IMR-90 (cell line): Measurements from ENCODE around the gene KAT2A. TPM values are rescaled to one million over a fixed set of nuclear protein-coding genes. Genes with fewer than 3 reads are reported as not detected.

Experiments used
- ATAC-seq: fragments of 200-7000 bp; cut with Tn5 transposase; 2 replicates; pipeline ENCODE4 v1.9.1; 2020; ENCODE audit warnings: low read depth, mild to moderate bottlenecking, moderate library complexity
- BruUV-seq: library from RNA; stranded (reverse); fragments of 400-500 nt; replicated peaks from 2 replicates; lab custom pipeline; 2021; lab: Mats Ljungman, UMichigan
- CTCF ChIA-PET: fragments of 300-600 bp; formaldehyde crosslinking; extraction: SDS; loops from one replicate; lab custom pipeline; 2021; ENCODE audit warnings: antibody characterized with exemption; lab: Yijun Ruan, JAX
- POLR2A ChIA-PET: fragments of 300-600 bp; sonication (Branson Sonifier 250); formaldehyde crosslinking; loops from one replicate; lab custom pipeline; 2022; ENCODE audit warnings: antibody characterized with exemption; ENCODE audit not compliant: unreplicated experiment; lab: Charles Lee
- DNase-seq: peaks from one replicate; pipeline ENCODE4 v3.0.0; 2013
- H2AFZ ChIP-seq: replicated peaks from 2 replicates; pipeline ENCODE3; 2013; ENCODE audit warnings: low read length, mild to moderate bottlenecking; ENCODE audit not compliant: poor library complexity
- H2AK5ac ChIP-seq: 2 replicates; pipeline ENCODE4 v1.6.1; 2013; ENCODE audit warnings: low read depth, low read length, inconsistent platforms
- H2AK9ac ChIP-seq: replicated peaks from 2 replicates; pipeline ENCODE3; 2013; ENCODE audit warnings: mild to moderate bottlenecking, low read depth, low read length, moderate library complexity; ENCODE audit not compliant: poor library complexity
- H2BK120ac ChIP-seq: 2 replicates; pipeline ENCODE4 v1.6.1; 2013; ENCODE audit warnings: low read depth, low read length, inconsistent platforms
- H2BK15ac ChIP-seq: 3 replicates; pipeline ENCODE4 v1.6.1; 2013; ENCODE audit warnings: low read depth, low read length, inconsistent platforms
- H2BK20ac ChIP-seq: 2 replicates; pipeline ENCODE4 v1.6.1; 2013; ENCODE audit warnings: low read depth, mild to moderate bottlenecking, inconsistent platforms, low read length, moderate library complexity
- H2BK5ac ChIP-seq: 2 replicates; pipeline ENCODE4 v1.6.1; 2013; ENCODE audit warnings: mild to moderate bottlenecking, low read depth, low read length, inconsistent platforms; ENCODE audit not compliant: poor library complexity, severe bottlenecking
- H3K14ac ChIP-seq: replicated peaks from 2 replicates; pipeline ENCODE4 v1.6.1; 2013; ENCODE audit warnings: low read depth, low read length, inconsistent platforms
- H3K18ac ChIP-seq: 2 replicates; pipeline ENCODE4 v1.6.1; 2013; ENCODE audit warnings: low read depth, low read length, control low read depth
- H3K23ac ChIP-seq: 2 replicates; pipeline ENCODE4 v1.6.1; 2013; ENCODE audit warnings: low read depth, low read length, inconsistent platforms
- H3K27ac ChIP-seq: 2 replicates; pipeline ENCODE4 v1.5.1; 2013; ENCODE audit warnings: mild to moderate bottlenecking, control low read depth, low read length; ENCODE audit not compliant: insufficient read depth
- H3K27me3 ChIP-seq: 2 replicates; pipeline ENCODE4 v1.6.1; 2013; ENCODE audit warnings: low read length; ENCODE audit not compliant: control insufficient read depth, insufficient read depth
- H3K36me3 ChIP-seq: 2 replicates; pipeline ENCODE4 v1.6.1; 2013; ENCODE audit warnings: low read length, mixed read lengths; ENCODE audit not compliant: control insufficient read depth, insufficient read depth
- H3K4ac ChIP-seq: 2 replicates; pipeline ENCODE4 v1.6.1; 2013; ENCODE audit warnings: low read depth, low read length, inconsistent platforms
- H3K4me1 ChIP-seq: 2 replicates; pipeline ENCODE4 v1.6.1; 2013; ENCODE audit warnings: low read length, mixed read lengths; ENCODE audit not compliant: control insufficient read depth, insufficient read depth
- H3K4me2 ChIP-seq: 2 replicates; pipeline ENCODE4 v1.6.1; 2013; ENCODE audit warnings: low read depth, mild to moderate bottlenecking, control low read depth, low read length, moderate library complexity
- H3K4me3 ChIP-seq: 2 replicates; pipeline ENCODE4 v1.5.1; 2013; ENCODE audit warnings: low read depth, mild to moderate bottlenecking, control low read depth, low read length, moderate library complexity; ENCODE audit not compliant: insufficient read depth
- H3K56ac ChIP-seq: 2 replicates; pipeline ENCODE4 v1.6.1; 2013; ENCODE audit warnings: low read length, inconsistent platforms; ENCODE audit not compliant: insufficient read depth; ENCODE audit errors: extremely low read depth
- H3K79me1 ChIP-seq, 2 experiments: 2 replicates each; pipeline ENCODE4 v1.6.1; 2013; ENCODE audit warnings: low read length in 2 of 2, inconsistent platforms in 1 of 2, low read depth in 1 of 2
- H3K9ac ChIP-seq: 2 replicates; pipeline ENCODE4 v1.6.1; 2013; ENCODE audit warnings: low read depth, low read length, control low read depth
- H3K9me1 ChIP-seq: 2 replicates; pipeline ENCODE4 v1.6.1; 2013; ENCODE audit warnings: low read length, inconsistent platforms; ENCODE audit not compliant: insufficient read depth
- H3K9me3 ChIP-seq: 2 replicates; pipeline ENCODE4 v1.6.1; 2013; ENCODE audit warnings: low read length; ENCODE audit not compliant: control insufficient read depth, insufficient read depth
- H4K20me1 ChIP-seq: 2 replicates; pipeline ENCODE4 v1.6.1; 2013; ENCODE audit warnings: low read length, inconsistent platforms; ENCODE audit not compliant: insufficient read depth
- H4K5ac ChIP-seq: 2 replicates; pipeline ENCODE4 v1.6.1; 2013; ENCODE audit warnings: mild to moderate bottlenecking, low read depth, low read length, control low read depth
- H4K8ac ChIP-seq, 2 experiments: 2 replicates each; pipeline ENCODE4 v1.6.1; 2013; ENCODE audit warnings: low read depth in 2 of 2, low read length in 2 of 2, control low read depth in 1 of 2, inconsistent platforms in 1 of 2
- H4K91ac ChIP-seq: 2 replicates; pipeline ENCODE4 v1.6.1; 2013; ENCODE audit warnings: low read depth, low read length, inconsistent platforms; ENCODE audit not compliant: insufficient read depth
- BHLHE40 ChIP-seq: fragments of 150-350 bp; IDR thresholded peaks from 2 replicates; pipeline ENCODE4 v1.6.1; 2016; ENCODE audit warnings: mild to moderate bottlenecking, low read depth, low read length
- CEBPB ChIP-seq: IDR thresholded peaks from 2 replicates; pipeline ENCODE4 v1.6.1; 2012; ENCODE audit warnings: low read depth, low read length, improper control_type of control experiment
- CHD1 ChIP-seq: IDR thresholded peaks from 2 replicates; pipeline ENCODE4 v1.6.1; 2012; ENCODE audit warnings: low read depth, low read length, improper control_type of control experiment
- MAFK ChIP-seq: IDR thresholded peaks from 2 replicates; pipeline ENCODE4 v1.6.1; 2012; ENCODE audit warnings: low read depth, low read length, improper control_type of control experiment
- MAZ ChIP-seq: IDR thresholded peaks from 2 replicates; pipeline ENCODE4 v1.6.1; 2012; ENCODE audit warnings: low read depth, mild to moderate bottlenecking, low read length, improper control_type of control experiment, moderate library complexity, borderline replicate concordance
- MXI1 ChIP-seq: IDR thresholded peaks from 2 replicates; pipeline ENCODE4 v1.6.1; 2012; ENCODE audit warnings: low read depth, mild to moderate bottlenecking, low read length, moderate library complexity, borderline replicate concordance
- POLR2A ChIP-seq: IDR thresholded peaks from 2 replicates; pipeline ENCODE4 v1.6.1; 2012; ENCODE audit warnings: mild to moderate bottlenecking, low read depth, low read length
- RCOR1 ChIP-seq: IDR thresholded peaks from 2 replicates; pipeline ENCODE4 v1.6.1; 2012; ENCODE audit warnings: mild to moderate bottlenecking, low read length, improper control_type of control experiment; ENCODE audit not compliant: insufficient replicate concordance
- RFX5 ChIP-seq: IDR thresholded peaks from 2 replicates; pipeline ENCODE4 v1.8.0; 2012; ENCODE audit warnings: low read depth, mild to moderate bottlenecking, low read length, moderate library complexity
- WGBS, 2 experiments: methylation state at CpG; one replicate each; pipeline versions ENCODE4 v1.1.5 to v1.1.7; 2013; ENCODE audit warnings: missing lambda C conversion rate in 2 of 2; ENCODE audit not compliant: insufficient read length in 1 of 2; ENCODE audit errors: extremely low coverage in 2 of 2; 5-methylcytosine and 5-hydroxymethylcytosine counted together
- dilution Hi-C: fragments of 300-500 bp; cut with HindIII; formaldehyde crosslinking; loops from one replicate; pipeline ENCODE4 v1.14.3; 2018; ENCODE audit warnings: low sequenced_read_pairs; ENCODE audit not compliant: unreplicated experiment
- in situ Hi-C: fragments of 300-500 bp; cut with MboI; formaldehyde crosslinking; loops from 3 replicates; pipeline ENCODE4 v1.14.3; 2019; ENCODE audit warnings: low sequenced_read_pairs, inconsistent platforms, mixed read lengths
- intact Hi-C: fragments of 100-400 bp; cut with micrococcal nuclease; formaldehyde crosslinking; loops from 2 replicates; pipeline ENCODE4 v1.10.0; 2022
- polyA plus RNA-seq, 3 experiments: library from polyadenylated mRNA; depleted of rRNA; stranded (reverse); fragments of >200 nt; gene quantifications; 2 replicates each; pipeline ENCODE4 v1.2.3, GENCODE V29; 2012; ENCODE audit warnings: low replicate concordance in 1 of 3
- total RNA-seq: library from RNA; depleted of rRNA; stranded (reverse); fragments of >200 nt; gene quantifications from 2 replicates; pipeline ENCODE4 v1.2.3, GENCODE V29; 2012
- TF ChIP-seq, protein P1 (sequence below): fragments of 150-350 bp; IDR thresholded peaks from 2 replicates; pipeline ENCODE4 v1.6.1; 2017; ENCODE audit warnings: mild to moderate bottlenecking, antibody characterized with exemption, low read length, low read depth
- TF ChIP-seq, protein P2 (sequence below): fragments of 150-350 bp; IDR thresholded peaks from 2 replicates; pipeline ENCODE4 v1.6.1; 2016; ENCODE audit warnings: low read depth, mild to moderate bottlenecking, low read length, moderate library complexity, borderline replicate concordance

Gene KAT2A
- total and polyA plus RNA-seq, 2 of the 4 experiments (the other 2 are of a cell fraction) = 6.3 to 28.2 TPM

DNA sequence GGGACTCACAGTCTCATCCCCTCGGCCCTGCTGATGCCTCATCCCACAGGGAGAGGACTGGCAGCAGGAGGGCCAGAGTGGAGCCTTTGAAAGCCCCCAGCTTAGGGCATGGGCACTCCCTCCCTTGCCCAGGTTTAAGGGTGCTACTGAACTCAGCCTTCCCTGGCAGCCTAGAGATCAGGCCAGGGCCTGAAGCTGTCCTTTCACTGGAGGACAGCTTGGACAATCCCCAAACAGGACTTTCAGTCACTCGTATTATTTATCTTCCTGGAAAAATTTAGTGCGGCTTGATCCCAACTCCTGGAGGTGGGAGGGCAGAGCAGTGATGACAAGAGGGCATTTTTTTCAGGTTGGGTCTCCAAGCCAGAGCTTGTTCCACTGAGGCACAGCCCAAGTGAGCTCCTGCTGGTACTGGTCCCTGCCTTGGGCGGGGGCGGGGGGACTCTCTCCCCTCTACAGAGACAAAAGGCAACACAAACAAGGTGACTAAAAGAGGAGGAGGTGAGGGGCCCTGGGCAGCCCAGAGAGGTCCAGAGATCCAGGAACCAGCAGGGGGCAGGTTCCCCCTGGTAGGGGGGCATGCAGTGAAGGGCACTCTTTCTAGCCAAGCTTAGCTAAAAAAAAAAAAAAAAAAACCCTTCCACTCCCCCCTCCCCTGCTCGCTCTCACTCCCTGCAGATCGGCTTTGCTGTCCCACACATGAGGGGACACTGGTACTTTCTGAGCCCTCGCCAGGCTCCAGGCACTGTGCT, 24.6 kb downstream of the KAT2A start:
- WGBS, 2 experiments = no CpG with 5 or more reads among the region's 8 CpGs
- no peak overlapping the region for H3K9ac ChIP-seq
- no peaks in the 10 kb centered on the region for H3K9me3 ChIP-seq
- no peaks in the 10 kb centered on the region for H3K4me1 ChIP-seq
- no peak for TF ChIP-seq MXI1
- TF ChIP-seq, protein P1, sequence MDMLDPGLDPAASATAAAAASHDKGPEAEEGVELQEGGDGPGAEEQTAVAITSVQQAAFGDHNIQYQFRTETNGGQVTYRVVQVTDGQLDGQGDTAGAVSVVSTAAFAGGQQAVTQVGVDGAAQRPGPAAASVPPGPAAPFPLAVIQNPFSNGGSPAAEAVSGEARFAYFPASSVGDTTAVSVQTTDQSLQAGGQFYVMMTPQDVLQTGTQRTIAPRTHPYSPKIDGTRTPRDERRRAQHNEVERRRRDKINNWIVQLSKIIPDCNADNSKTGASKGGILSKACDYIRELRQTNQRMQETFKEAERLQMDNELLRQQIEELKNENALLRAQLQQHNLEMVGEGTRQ = no peak
- TF ChIP-seq BHLHE40 = no peak
- no peak for TF ChIP-seq MAZ
- TF ChIP-seq CEBPB = no peak
- TF ChIP-seq, protein P2, sequence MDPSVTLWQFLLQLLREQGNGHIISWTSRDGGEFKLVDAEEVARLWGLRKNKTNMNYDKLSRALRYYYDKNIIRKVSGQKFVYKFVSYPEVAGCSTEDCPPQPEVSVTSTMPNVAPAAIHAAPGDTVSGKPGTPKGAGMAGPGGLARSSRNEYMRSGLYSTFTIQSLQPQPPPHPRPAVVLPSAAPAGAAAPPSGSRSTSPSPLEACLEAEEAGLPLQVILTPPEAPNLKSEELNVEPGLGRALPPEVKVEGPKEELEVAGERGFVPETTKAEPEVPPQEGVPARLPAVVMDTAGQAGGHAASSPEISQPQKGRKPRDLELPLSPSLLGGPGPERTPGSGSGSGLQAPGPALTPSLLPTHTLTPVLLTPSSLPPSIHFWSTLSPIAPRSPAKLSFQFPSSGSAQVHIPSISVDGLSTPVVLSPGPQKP = no peak
- no peak for TF ChIP-seq POLR2A
- TF ChIP-seq CHD1 = no peak
- no peak for TF ChIP-seq RCOR1
- TF ChIP-seq RFX5 = no peak
- TF ChIP-seq MAFK = no peak
- no peak overlapping the region for H3K4me3 ChIP-seq
- dilution Hi-C loops = no loop called here
- no peak overlapping the region for H4K91ac ChIP-seq
- no peak overlapping the region for H4K5ac ChIP-seq
- no peak overlapping the region for H2AK9ac ChIP-seq
- ChIA-PET CTCF (interaction anchor here (1.0 kb wide), 1 partner anchor 85 kb away, joined by 3 read pairs; no protein-coding TSS in a partner anchor), POLR2A (interaction anchor here (0.6 kb wide), 1 partner anchor 393 kb away, joined by 3 read pairs; no protein-coding TSS in a partner anchor)
- H3K79me1 ChIP-seq = no peaks in the 10 kb centered on the region
- H3K27ac ChIP-seq = no peak overlapping the region
- peaks cover 72% of the 10 kb centered on the region for H3K27me3 ChIP-seq
- H3K4me2 ChIP-seq = no peak overlapping the region
- H3K23ac ChIP-seq = 0 out of 2 replicates have a peak overlapping the region, but pooled peaks have one; percentile 59
- H2BK120ac ChIP-seq = no peak overlapping the region
- no peak for DNase-seq
- H3K14ac ChIP-seq = no peak overlapping the region
- no peaks in the 10 kb centered on the region for H4K20me1 ChIP-seq
- H3K18ac ChIP-seq = no peak overlapping the region
- in situ Hi-C loops = no loop called here
- H4K8ac ChIP-seq = no peak overlapping the region
- H3K36me3 ChIP-seq = no peaks in the 10 kb centered on the region
- no TSS peak for BruUV-seq
- intact Hi-C loops = no loop called here
- no peak for ATAC-seq
- H3K9me1 ChIP-seq = no peaks in the 10 kb centered on the region
- H2BK20ac ChIP-seq = no peak overlapping the region
- peak overlapping the region; percentile 49 for H2AFZ ChIP-seq
- no peak overlapping the region for H2AK5ac ChIP-seq
- H3K4ac ChIP-seq = no peak overlapping the region
- H2BK5ac ChIP-seq = no peak overlapping the region
- H2BK15ac ChIP-seq = no peak overlapping the region
- no peak overlapping the region for H3K56ac ChIP-seq
